SK-N-SH (cell line): ENCODE data around the gene KIR2DL1.
"Not testable (repeated sequence)": the region's sequence is repeated elsewhere in the genome, so short reads cannot be mapped to it uniquely, and the experiment has no call there.

Experiments used
- EZH2phosphoT487 ChIP-seq: fragments of 200-600 bp; sonication (generic); IDR thresholded peaks from 2 replicates; pipeline ENCODE4 v1.6.1; 2017; ENCODE audit warnings: low read depth, mixed run types, mild to moderate bottlenecking, antibody characterized with exemption, moderate library complexity, borderline replicate concordance
- FOXJ3 ChIP-seq: sonication (generic); formaldehyde crosslinking; IDR thresholded peaks from 2 replicates; pipeline ENCODE4 v1.5.1; 2020; ENCODE audit warnings: mild to moderate bottlenecking, missing genetic modification reagents
- YY1 ChIP-seq: IDR thresholded peaks from 2 replicates; pipeline ENCODE4 v1.4.0; 2012; ENCODE audit warnings: low read depth, mild to moderate bottlenecking
- TF ChIP-seq, protein P1 (sequence below): IDR thresholded peaks from 2 replicates; pipeline ENCODE4 v1.6.1; 2012; ENCODE audit warnings: mild to moderate bottlenecking, low read depth, low read length, moderate library complexity
- TF ChIP-seq, protein P2 (sequence below): fragments of 200-600 bp; sonication (generic); IDR thresholded peaks from 2 replicates; pipeline ENCODE4 v1.6.1; 2017; ENCODE audit warnings: antibody characterized with exemption, mild to moderate bottlenecking, moderate library complexity

DNA sequence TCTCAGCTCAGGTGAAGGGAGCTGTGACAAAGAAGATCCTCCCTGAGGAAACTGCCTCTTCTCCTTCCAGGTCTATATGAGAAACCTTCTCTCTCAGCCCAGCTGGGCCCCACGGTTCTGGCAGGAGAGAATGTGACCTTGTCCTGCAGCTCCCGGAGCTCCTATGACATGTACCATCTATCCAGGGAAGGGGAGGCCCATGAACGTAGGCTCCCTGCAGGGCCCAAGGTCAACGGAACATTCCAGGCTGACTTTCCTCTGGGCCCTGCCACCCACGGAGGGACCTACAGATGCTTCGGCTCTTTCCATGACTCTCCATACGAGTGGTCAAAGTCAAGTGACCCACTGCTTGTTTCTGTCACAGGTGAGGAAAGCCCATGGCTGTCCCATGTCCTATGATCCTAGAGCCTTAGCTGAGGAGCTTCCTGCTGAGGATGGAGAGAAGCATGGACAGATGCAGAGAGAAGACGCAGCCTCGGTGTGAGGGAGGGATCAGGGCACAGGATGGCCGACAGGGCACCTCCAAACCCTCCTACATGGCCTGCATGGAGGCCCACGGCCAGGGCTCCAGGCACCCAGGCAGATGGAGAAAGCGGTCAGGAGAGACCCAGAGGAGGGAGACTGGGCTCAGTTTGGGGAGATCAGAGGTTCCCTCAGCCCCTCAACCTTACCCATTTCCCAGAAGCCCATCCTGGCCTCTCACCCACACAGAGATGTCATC, 5.7 kb downstream of the KIR2DL1 start:
- not testable (repeated sequence) for TF ChIP-seq EZH2phosphoT487; FOXJ3 (CRISPR knock-in tag); YY1
- TF ChIP-seq, protein P1, sequence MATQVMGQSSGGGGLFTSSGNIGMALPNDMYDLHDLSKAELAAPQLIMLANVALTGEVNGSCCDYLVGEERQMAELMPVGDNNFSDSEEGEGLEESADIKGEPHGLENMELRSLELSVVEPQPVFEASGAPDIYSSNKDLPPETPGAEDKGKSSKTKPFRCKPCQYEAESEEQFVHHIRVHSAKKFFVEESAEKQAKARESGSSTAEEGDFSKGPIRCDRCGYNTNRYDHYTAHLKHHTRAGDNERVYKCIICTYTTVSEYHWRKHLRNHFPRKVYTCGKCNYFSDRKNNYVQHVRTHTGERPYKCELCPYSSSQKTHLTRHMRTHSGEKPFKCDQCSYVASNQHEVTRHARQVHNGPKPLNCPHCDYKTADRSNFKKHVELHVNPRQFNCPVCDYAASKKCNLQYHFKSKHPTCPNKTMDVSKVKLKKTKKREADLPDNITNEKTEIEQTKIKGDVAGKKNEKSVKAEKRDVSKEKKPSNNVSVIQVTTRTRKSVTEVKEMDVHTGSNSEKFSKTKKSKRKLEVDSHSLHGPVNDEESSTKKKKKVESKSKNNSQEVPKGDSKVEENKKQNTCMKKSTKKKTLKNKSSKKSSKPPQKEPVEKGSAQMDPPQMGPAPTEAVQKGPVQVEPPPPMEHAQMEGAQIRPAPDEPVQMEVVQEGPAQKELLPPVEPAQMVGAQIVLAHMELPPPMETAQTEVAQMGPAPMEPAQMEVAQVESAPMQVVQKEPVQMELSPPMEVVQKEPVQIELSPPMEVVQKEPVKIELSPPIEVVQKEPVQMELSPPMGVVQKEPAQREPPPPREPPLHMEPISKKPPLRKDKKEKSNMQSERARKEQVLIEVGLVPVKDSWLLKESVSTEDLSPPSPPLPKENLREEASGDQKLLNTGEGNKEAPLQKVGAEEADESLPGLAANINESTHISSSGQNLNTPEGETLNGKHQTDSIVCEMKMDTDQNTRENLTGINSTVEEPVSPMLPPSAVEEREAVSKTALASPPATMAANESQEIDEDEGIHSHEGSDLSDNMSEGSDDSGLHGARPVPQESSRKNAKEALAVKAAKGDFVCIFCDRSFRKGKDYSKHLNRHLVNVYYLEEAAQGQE, result not testable (repeated sequence)
- TF ChIP-seq, protein P2, sequence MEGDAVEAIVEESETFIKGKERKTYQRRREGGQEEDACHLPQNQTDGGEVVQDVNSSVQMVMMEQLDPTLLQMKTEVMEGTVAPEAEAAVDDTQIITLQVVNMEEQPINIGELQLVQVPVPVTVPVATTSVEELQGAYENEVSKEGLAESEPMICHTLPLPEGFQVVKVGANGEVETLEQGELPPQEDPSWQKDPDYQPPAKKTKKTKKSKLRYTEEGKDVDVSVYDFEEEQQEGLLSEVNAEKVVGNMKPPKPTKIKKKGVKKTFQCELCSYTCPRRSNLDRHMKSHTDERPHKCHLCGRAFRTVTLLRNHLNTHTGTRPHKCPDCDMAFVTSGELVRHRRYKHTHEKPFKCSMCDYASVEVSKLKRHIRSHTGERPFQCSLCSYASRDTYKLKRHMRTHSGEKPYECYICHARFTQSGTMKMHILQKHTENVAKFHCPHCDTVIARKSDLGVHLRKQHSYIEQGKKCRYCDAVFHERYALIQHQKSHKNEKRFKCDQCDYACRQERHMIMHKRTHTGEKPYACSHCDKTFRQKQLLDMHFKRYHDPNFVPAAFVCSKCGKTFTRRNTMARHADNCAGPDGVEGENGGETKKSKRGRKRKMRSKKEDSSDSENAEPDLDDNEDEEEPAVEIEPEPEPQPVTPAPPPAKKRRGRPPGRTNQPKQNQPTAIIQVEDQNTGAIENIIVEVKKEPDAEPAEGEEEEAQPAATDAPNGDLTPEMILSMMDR, result not testable (repeated sequence)
